Transverse colon (tissue), 4 donors: ENCODE measurements around the gene FZD1. TPM values are rescaled to one million over a fixed set of nuclear protein-coding genes. Genes with fewer than 3 reads are reported as not detected.

Experiments
- DNase-seq: peaks from one replicate; pipeline ENCODE4 v3.0.0-alpha.2; 2019
- H3K27ac ChIP-seq, 4 donors: fragments of 200-600 bp; sonication (generic); 2 replicates each; pipeline ENCODE4 v1.5.1; 2016 to 2018; ENCODE audit warnings: inconsistent platforms in 4 of 4
- H3K27me3 ChIP-seq: fragments of 200-600 bp; sonication (generic); 2 replicates; pipeline ENCODE4 v1.5.1; 2017; ENCODE audit warnings: inconsistent platforms
- H3K36me3 ChIP-seq, 4 donors: fragments of 200-600 bp; sonication (generic); 2 replicates each; pipeline ENCODE4 v1.5.1; 2017 to 2019; ENCODE audit warnings: inconsistent platforms in 4 of 4
- H3K4me1 ChIP-seq, 4 donors: fragments of 200-600 bp; sonication (generic); 2 replicates each; pipeline ENCODE4 v1.5.1; 2017 to 2020; ENCODE audit warnings: inconsistent platforms in 4 of 4
- H3K4me3 ChIP-seq, 4 donors: fragments of 200-600 bp; sonication (generic); 1 replicate in 1 of 4; 2 replicates in 3 of 4; pipeline versions ENCODE4 v1.5.1 to v1.6.1; 2017 to 2019; ENCODE audit warnings: inconsistent platforms in 4 of 4
- H3K9me3 ChIP-seq, 2 donors: fragments of 200-600 bp; sonication (generic); 2 replicates each; pipeline ENCODE4 v1.5.1; 2017 to 2019; ENCODE audit warnings: inconsistent platforms in 2 of 2
- EP300 ChIP-seq: sonication (generic); formaldehyde crosslinking; IDR thresholded peaks from one replicate; pipeline ENCODE4 v1.6.1; 2017; ENCODE audit warnings: antibody characterized with exemption, low read depth
- POLR2A ChIP-seq: fragments of 450-650 bp; IDR thresholded peaks from one replicate; pipeline ENCODE4 v1.6.1; 2016; ENCODE audit warnings: antibody characterized with exemption, mild to moderate bottlenecking, moderate library complexity
- POLR2AphosphoS5 ChIP-seq, 3 donors: sonication (generic); formaldehyde crosslinking; IDR thresholded peaks; one replicate each; pipeline ENCODE4 v1.6.1; 2016; ENCODE audit warnings: antibody characterized with exemption in 3 of 3
- WGBS, 2 donors: methylation state at CpG; one replicate each; pipeline ENCODE4 v1.1.5; 2018; ENCODE audit warnings: low coverage in 1 of 2; 5-methylcytosine and 5-hydroxymethylcytosine counted together
- in situ Hi-C, 4 donors: fragments of 200-750 bp; cut with MboI; loops; one replicate each; pipeline versions ENCODE4 v1.15.0 to v1.15.1; 2017; ENCODE audit warnings: low sequenced_read_pairs in 3 of 4, low pct_ligation_motif_present in 1 of 4, low pct_unique_long_range_greater_than_20kb in 1 of 4
- intact Hi-C: fragments of 100-400 bp; cut with DNase I; formaldehyde crosslinking; loops from one replicate; pipeline ENCODE4 v1.15.1; 2023; ENCODE audit warnings: low total_unique reads
- total RNA-seq, 4 donors: library from RNA; depleted of rRNA; stranded (reverse); fragments of >200 nt; gene quantifications; one replicate each; pipeline ENCODE4 v1.1.0, GENCODE V29; 2016
- TF ChIP-seq, protein P1 (sequence below), 5 experiments: fragments of 200-600 bp in 3 of 5; fragments of 450-650 bp in 2 of 5; sonication (generic) in 3 of 5; IDR thresholded peaks; 1 replicate in 2 of 5; 2 replicates in 3 of 5; pipeline ENCODE4 v1.5.1; 2016 to 2017; ENCODE audit warnings: antibody characterized with exemption in 5 of 5, inconsistent platforms in 3 of 5, mild to moderate bottlenecking in 2 of 5, moderate library complexity in 1 of 5

Gene FZD1
- total RNA-seq, 4 donors from 2014 or later, result 5.6 to 9.6 (median 8.1) TPM

- TF ChIP-seq POLR2AphosphoS5 (IDR thresholded peaks at IDR 0.05), result no peak
- TF ChIP-seq, protein P1, sequence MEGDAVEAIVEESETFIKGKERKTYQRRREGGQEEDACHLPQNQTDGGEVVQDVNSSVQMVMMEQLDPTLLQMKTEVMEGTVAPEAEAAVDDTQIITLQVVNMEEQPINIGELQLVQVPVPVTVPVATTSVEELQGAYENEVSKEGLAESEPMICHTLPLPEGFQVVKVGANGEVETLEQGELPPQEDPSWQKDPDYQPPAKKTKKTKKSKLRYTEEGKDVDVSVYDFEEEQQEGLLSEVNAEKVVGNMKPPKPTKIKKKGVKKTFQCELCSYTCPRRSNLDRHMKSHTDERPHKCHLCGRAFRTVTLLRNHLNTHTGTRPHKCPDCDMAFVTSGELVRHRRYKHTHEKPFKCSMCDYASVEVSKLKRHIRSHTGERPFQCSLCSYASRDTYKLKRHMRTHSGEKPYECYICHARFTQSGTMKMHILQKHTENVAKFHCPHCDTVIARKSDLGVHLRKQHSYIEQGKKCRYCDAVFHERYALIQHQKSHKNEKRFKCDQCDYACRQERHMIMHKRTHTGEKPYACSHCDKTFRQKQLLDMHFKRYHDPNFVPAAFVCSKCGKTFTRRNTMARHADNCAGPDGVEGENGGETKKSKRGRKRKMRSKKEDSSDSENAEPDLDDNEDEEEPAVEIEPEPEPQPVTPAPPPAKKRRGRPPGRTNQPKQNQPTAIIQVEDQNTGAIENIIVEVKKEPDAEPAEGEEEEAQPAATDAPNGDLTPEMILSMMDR (IDR thresholded peaks at IDR 0.05), result no peak
- TF ChIP-seq EP300, result no peak
- TF ChIP-seq POLR2A, result no peak
- Histone ChIP-seq H3K27ac (no peak overlapping the region), H3K27me3 (no peaks in the 10 kb centered on the region), H3K4me1 (peaks cover 0 to 31% (median 16%) of the 10 kb centered on the region in 4 donors), H3K4me3 (no peak overlapping the region), H3K36me3 (no peaks in the 10 kb centered on the region), H3K9me3 (no peaks in the 10 kb centered on the region)
- in situ Hi-C loops (no loop called here), intact Hi-C loops (no loop called here)
- 85 to 100% methylated on average over 1 to 3 of the region's 3 CpGs for WGBS, 2 donors
- no peak for DNase-seq
Measured at GRCh38 chr7:91270372-91270771, 6.1 kb downstream of the FZD1 start.

DNA sequence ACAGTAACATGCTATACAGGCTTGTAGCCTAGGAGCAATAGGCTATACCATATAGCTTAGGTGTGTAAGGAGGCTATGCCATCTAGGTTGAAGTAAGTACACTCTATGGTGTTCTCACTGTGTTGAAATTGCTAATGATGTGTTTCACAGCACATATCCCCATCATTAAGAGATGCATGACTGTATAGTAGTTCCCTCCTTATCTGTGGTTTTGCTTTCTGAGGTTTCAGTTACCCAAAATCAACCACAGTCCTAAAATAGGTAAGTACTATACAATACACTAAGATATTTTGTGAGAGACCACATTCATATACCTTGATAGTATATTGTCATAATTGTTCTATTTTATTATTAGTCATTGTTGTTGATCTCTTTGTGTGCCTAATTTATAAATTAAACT is 12.7 kb downstream of the FZD1 start:
- no peak overlapping the region for H3K4me3 ChIP-seq
- TF ChIP-seq POLR2A (no peak), EP300 (no peak), POLR2AphosphoS5 (IDR thresholded peaks at IDR 0.05) (no peak)
- TF ChIP-seq, protein P1 (IDR thresholded peaks at IDR 0.05), result no peak
- no peaks in the 10 kb centered on the region for H3K36me3 ChIP-seq
- in situ Hi-C loops, result no loop called here
- H3K27me3 ChIP-seq, result no peaks in the 10 kb centered on the region
- H3K9me3 ChIP-seq, result no peaks in the 10 kb centered on the region
- no peak for DNase-seq
- H3K27ac ChIP-seq, result no peak overlapping the region
- H3K4me1 ChIP-seq, result no peaks in the 10 kb centered on the region
- intact Hi-C loops, result no loop called here

DNA sequence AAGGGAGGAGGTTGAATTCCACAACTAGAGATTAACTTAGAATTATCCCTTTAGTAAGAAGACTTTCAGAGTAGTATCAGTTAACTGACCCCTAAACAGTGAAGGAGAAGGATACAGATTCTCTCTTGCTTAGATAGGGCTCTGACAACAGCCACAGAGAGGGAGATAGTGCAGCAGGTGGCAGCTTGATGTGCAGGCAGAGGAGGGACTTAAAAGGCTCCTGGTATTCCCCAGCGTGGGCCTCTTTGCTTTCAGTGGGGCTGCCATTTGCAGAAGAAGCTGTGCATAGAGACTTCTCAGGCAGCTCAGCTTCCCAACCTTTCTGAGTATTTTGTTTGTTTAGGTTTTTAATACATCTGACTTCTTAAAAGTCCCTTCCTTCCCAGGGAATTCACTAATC is 16.0 kb downstream of the FZD1 start:
- intact Hi-C loops, result no loop called here
- no peak for DNase-seq

GRCh38 chr7:91280604-91281003 is 16.4 kb downstream of the FZD1 start:
- Histone ChIP-seq H3K27me3 (no peaks in the 10 kb centered on the region), H3K4me1 (no peaks in the 10 kb centered on the region), H3K4me3 (no peak overlapping the region), H3K27ac (no peak overlapping the region), H3K36me3 (no peaks in the 10 kb centered on the region), H3K9me3 (no peaks in the 10 kb centered on the region)
- in situ Hi-C loops, result no loop called here
- intact Hi-C loops, result no loop called here
- no peak for TF ChIP-seq EP300
- TF ChIP-seq POLR2A, result no peak
- TF ChIP-seq, protein P1 (IDR thresholded peaks at IDR 0.05), result no peak
- TF ChIP-seq POLR2AphosphoS5 (IDR thresholded peaks at IDR 0.05), result no peak
- 84 to 91% methylated on average over 1 of the region's 1 CpG for WGBS, 2 donors
- no peak for DNase-seq

More for the DNA sequence above, 16.0 kb downstream of the FZD1 start:
- H3K27ac ChIP-seq, result no peak overlapping the region
- TF ChIP-seq POLR2AphosphoS5 (IDR thresholded peaks at IDR 0.05), result no peak
- no peak for TF ChIP-seq EP300
- TF ChIP-seq, protein P1 (IDR thresholded peaks at IDR 0.05), result no peak
- TF ChIP-seq POLR2A, result no peak
- H3K27me3 ChIP-seq, result no peaks in the 10 kb centered on the region
- WGBS, 2 donors, result 67 to 74% methylated on average over 1 of the region's 1 CpG
- H3K36me3 ChIP-seq, result no peaks in the 10 kb centered on the region
- H3K4me1 ChIP-seq, result no peaks in the 10 kb centered on the region
- in situ Hi-C loops, result no loop called here
- no peaks in the 10 kb centered on the region for H3K9me3 ChIP-seq
- no peak overlapping the region for H3K4me3 ChIP-seq
